Activated CD4-positive, alpha-beta T cell treated with anti-CD3 and anti-CD28 coated beads for 24 hours (primary cell): ENCODE data around the gene WNT6.

Experiments
- DNase-seq, 2 donors: peaks; one replicate each; pipeline ENCODE4 v3.0.0-alpha.2; 2020; ENCODE audit warnings: low read depth in 2 of 2

Gene WNT6

GRCh38 chr2:218857371-218858137, 2.1 kb upstream of the WNT6 start:
- no peak for DNase-seq

- DNase-seq = no peak
Observed at GRCh38 chr2:218858138-218858445, 1.5 kb upstream of the WNT6 start.

- DNase-seq = no peak
Observed at GRCh38 chr2:218858671-218859555, 692 bp upstream of the WNT6 start.

- DNase-seq = no peak
Observed at GRCh38 chr2:218859988-218860831, 605 bp downstream of the WNT6 start.

GRCh38 chr2:218860950-218861381, 1.4 kb downstream of the WNT6 start:
- no peak for DNase-seq

GRCh38 chr2:218861645-218862318, 2.2 kb downstream of the WNT6 start:
- DNase-seq = no peak

- DNase-seq = no peak
Observed at GRCh38 chr2:218863021-218863520, 3.5 kb downstream of the WNT6 start.

GRCh38 chr2:218865396-218865795, 5.8 kb downstream of the WNT6 start:
- no peak for DNase-seq

- no peak for DNase-seq
Observed at GRCh38 chr2:218865999-218866398, 6.4 kb downstream of the WNT6 start.

- DNase-seq = no peak
Observed at GRCh38 chr2:218867900-218868299, 8.3 kb downstream of the WNT6 start.

- no peak for DNase-seq
Observed at GRCh38 chr2:218869064-218869463, 9.5 kb downstream of the WNT6 start.

GRCh38 chr2:218870984-218871344, 11.4 kb downstream of the WNT6 start:
- no peak for DNase-seq

GRCh38 chr2:218871345-218872302, 12.0 kb downstream of the WNT6 start:
- DNase-seq = no peak

GRCh38 chr2:218872645-218873358, 13.2 kb downstream of the WNT6 start:
- DNase-seq = no peak

GRCh38 chr2:218873359-218874194, 14.0 kb downstream of the WNT6 start:
- DNase-seq = no peak

GRCh38 chr2:218875692-218876246, 16.2 kb downstream of the WNT6 start:
- no peak for DNase-seq

GRCh38 chr2:218876562-218877219, 17.1 kb downstream of the WNT6 start:
- peak in 1 of 2 donors; percentile 66 for DNase-seq

GRCh38 chr2:218877331-218877730, 17.7 kb downstream of the WNT6 start:
- DNase-seq = no peak
